Esophagus muscularis mucosa (tissue), 4 donors: ENCODE measurements around the gene CPNE6.

ENCODE experiments used
- EP300 ChIP-seq: sonication (generic); formaldehyde crosslinking; IDR thresholded peaks from one replicate; pipeline ENCODE4 v1.6.1; 2017; ENCODE audit warnings: antibody characterized with exemption
- POLR2A ChIP-seq: fragments of 450-650 bp; IDR thresholded peaks from one replicate; pipeline ENCODE4 v1.6.1; 2017; ENCODE audit warnings: antibody characterized with exemption, moderate library complexity, mild to moderate bottlenecking, low read depth
- POLR2AphosphoS5 ChIP-seq, 2 donors: sonication (generic); formaldehyde crosslinking; IDR thresholded peaks; one replicate each; pipeline ENCODE4 v1.6.1; 2017; ENCODE audit warnings: antibody characterized with exemption in 2 of 2
- TF ChIP-seq, protein P1 (sequence below), 3 experiments: fragments of 200-600 bp in 2 of 3; fragments of 450-650 bp in 1 of 3; sonication (generic) in 2 of 3; IDR thresholded peaks; one replicate each; pipeline ENCODE4 v1.5.1; 2017 to 2019; ENCODE audit warnings: antibody characterized with exemption in 3 of 3, mild to moderate bottlenecking in 2 of 3, moderate library complexity in 1 of 3

- TF ChIP-seq, protein P1, sequence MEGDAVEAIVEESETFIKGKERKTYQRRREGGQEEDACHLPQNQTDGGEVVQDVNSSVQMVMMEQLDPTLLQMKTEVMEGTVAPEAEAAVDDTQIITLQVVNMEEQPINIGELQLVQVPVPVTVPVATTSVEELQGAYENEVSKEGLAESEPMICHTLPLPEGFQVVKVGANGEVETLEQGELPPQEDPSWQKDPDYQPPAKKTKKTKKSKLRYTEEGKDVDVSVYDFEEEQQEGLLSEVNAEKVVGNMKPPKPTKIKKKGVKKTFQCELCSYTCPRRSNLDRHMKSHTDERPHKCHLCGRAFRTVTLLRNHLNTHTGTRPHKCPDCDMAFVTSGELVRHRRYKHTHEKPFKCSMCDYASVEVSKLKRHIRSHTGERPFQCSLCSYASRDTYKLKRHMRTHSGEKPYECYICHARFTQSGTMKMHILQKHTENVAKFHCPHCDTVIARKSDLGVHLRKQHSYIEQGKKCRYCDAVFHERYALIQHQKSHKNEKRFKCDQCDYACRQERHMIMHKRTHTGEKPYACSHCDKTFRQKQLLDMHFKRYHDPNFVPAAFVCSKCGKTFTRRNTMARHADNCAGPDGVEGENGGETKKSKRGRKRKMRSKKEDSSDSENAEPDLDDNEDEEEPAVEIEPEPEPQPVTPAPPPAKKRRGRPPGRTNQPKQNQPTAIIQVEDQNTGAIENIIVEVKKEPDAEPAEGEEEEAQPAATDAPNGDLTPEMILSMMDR (IDR thresholded peaks at IDR 0.05): no peak
- TF ChIP-seq EP300: no peak
- no peak for TF ChIP-seq POLR2A
- no peak for TF ChIP-seq POLR2AphosphoS5 (IDR thresholded peaks at IDR 0.05)
Measured at GRCh38 chr14:24113379-24113800, 42.0 kb downstream of the CPNE6 start.
